HepG2 (cell line): Measurements from ENCODE around the gene SDK1. TPM values are rescaled to one million over a fixed set of nuclear protein-coding genes. Genes with fewer than 3 reads are reported as not detected.

Experiments used
- ATAC-seq: fragments of 200-7000 bp; cut with Tn5 transposase; 3 replicates; pipeline ENCODE4 v1.9.1; 2020; ENCODE audit warnings: mild to moderate bottlenecking, moderate library complexity
- BruUV-seq: library from RNA; stranded (reverse); fragments of 400-500 nt; replicated peaks from 2 replicates; lab custom pipeline; 2021; lab: Mats Ljungman, UMichigan
- CTCF ChIA-PET: fragments of 300-600 bp; formaldehyde crosslinking; extraction: SDS; loops from one replicate; lab custom pipeline; 2021; ENCODE audit warnings: low total read pairs, inconsistent platforms, low intra/inter-chr PET ratio; lab: Yijun Ruan, JAX
- POLR2A ChIA-PET: fragments of 350-600 bp; sonication (Branson Sonifier 250); formaldehyde crosslinking; loops from one replicate; lab custom pipeline; 2020; ENCODE audit warnings: antibody characterized with exemption, inconsistent platforms; lab: Yijun Ruan, JAX
- DNase-seq: peaks from one replicate; pipeline ENCODE4 v3.0.0-alpha.2; 2015; ENCODE audit warnings: low spot score
- FAIRE-seq: peaks from 3 replicates; lab custom pipeline; 2011; peaks lifted over from hg19 to GRCh38; lab: Jason Lieb, UNC
- H2AFZ ChIP-seq: one replicate; pipeline ENCODE4 v1.6.1; 2011; ENCODE audit warnings: low read length, inconsistent platforms
- H3K27ac ChIP-seq: fragments of 300-600 bp; 3 replicates; pipeline ENCODE4 v1.8.0; 2011; ENCODE audit warnings: mixed run types, mild to moderate bottlenecking, mixed read lengths, low read length, inconsistent platforms; ENCODE audit not compliant: insufficient read depth; ENCODE audit errors: extremely low read length
- H3K27me3 ChIP-seq, 2 experiments: fragments of 200-600 bp in 1 of 2; 2 replicates in 1 of 2; 3 replicates in 1 of 2; pipeline versions ENCODE4 v1.6.0 to v1.8.0; 2011; ENCODE audit warnings: low read length in 2 of 2, mild to moderate bottlenecking in 2 of 2, moderate library complexity in 2 of 2, inconsistent platforms in 1 of 2; ENCODE audit not compliant: insufficient read depth in 2 of 2, control insufficient read depth in 1 of 2
- H3K36me3 ChIP-seq, 2 experiments: fragments of 200-600 bp in 1 of 2; replicated peaks in 1 of 2; 2 replicates in 1 of 2; 3 replicates in 1 of 2; pipeline versions ENCODE4 v1.5.1 to v1.8.0; 2011; ENCODE audit warnings: low read length in 2 of 2, inconsistent platforms in 1 of 2; ENCODE audit not compliant: insufficient read depth in 2 of 2, control insufficient read depth in 1 of 2
- H3K4me1 ChIP-seq: 2 replicates; pipeline ENCODE4 v1.5.1; 2012; ENCODE audit warnings: low read length, inconsistent platforms; ENCODE audit not compliant: insufficient read depth
- H3K4me2 ChIP-seq: 2 replicates; pipeline ENCODE4 v1.6.0; 2011; ENCODE audit warnings: low read depth, low read length, inconsistent platforms
- H3K4me3 ChIP-seq, 3 experiments: fragments of 200-600 bp in 1 of 3; sonication (generic), shearing (Covaris generic) in 1 of 3; replicated peaks in 1 of 3; 2 replicates each; pipeline ENCODE4 v1.5.1; 2011 to 2016; ENCODE audit warnings: low read length in 3 of 3, inconsistent platforms in 2 of 3, low read depth in 2 of 3, mild to moderate bottlenecking in 2 of 3, control low read depth in 1 of 3, mixed read lengths in 1 of 3; ENCODE audit not compliant: insufficient read depth in 1 of 3
- H3K79me2 ChIP-seq: one replicate; pipeline ENCODE4 v1.6.1; 2011; ENCODE audit warnings: low read length, inconsistent platforms; ENCODE audit not compliant: insufficient read depth
- H3K9ac ChIP-seq: 2 replicates; pipeline ENCODE4 v1.6.0; 2011; ENCODE audit warnings: mild to moderate bottlenecking, low read depth, low read length, inconsistent platforms; ENCODE audit not compliant: insufficient read depth
- H3K9me3 ChIP-seq: 2 replicates; pipeline ENCODE4 v1.5.1; 2012; ENCODE audit warnings: mild to moderate bottlenecking, low read length
- H4K20me1 ChIP-seq: 2 replicates; pipeline ENCODE4 v1.6.0; 2011; ENCODE audit warnings: inconsistent platforms, mild to moderate bottlenecking, low read length, moderate library complexity; ENCODE audit not compliant: insufficient read depth
- GATAD2A ChIP-seq: IDR thresholded peaks from 2 replicates; pipeline ENCODE4 v1.6.1; 2016
- HOXA3 ChIP-seq: sonication (generic); formaldehyde crosslinking; IDR thresholded peaks from 2 replicates; pipeline ENCODE4 v1.5.0; 2020; ENCODE audit warnings: missing genetic modification reagents
- HOXA9 ChIP-seq: sonication (generic); formaldehyde crosslinking; IDR thresholded peaks from 2 replicates; pipeline ENCODE4 v1.8.1; 2022; ENCODE audit warnings: missing genetic modification reagents, mild to moderate bottlenecking, moderate library complexity, borderline replicate concordance
- KLF11 ChIP-seq: IDR thresholded peaks from 2 replicates; pipeline ENCODE4 v1.6.1; 2016; ENCODE audit warnings: missing compliant biosample characterization
- KMT2A ChIP-seq: sonication (generic); formaldehyde crosslinking; IDR thresholded peaks from 2 replicates; pipeline ENCODE4 v1.4.0; 2020; ENCODE audit warnings: missing genetic modification reagents
- PCBP2 ChIP-seq: fragments of 200-400 bp; formaldehyde crosslinking; optimal IDR thresholded peaks from 2 replicates; pipeline ENCODE3; 2018; ENCODE audit warnings: low read length, low read depth; ENCODE audit not compliant: poor library complexity, severe bottlenecking
- POLR2AphosphoS5 ChIP-seq: IDR thresholded peaks from 2 replicates; pipeline ENCODE4 v1.6.1; 2012; ENCODE audit warnings: low read depth, low read length
- RNF2 ChIP-seq: fragments of 450-650 bp; conservative IDR thresholded peaks from 2 replicates; pipeline ENCODE4 v1.6.1; 2016; ENCODE audit warnings: low read depth
- SIX4 ChIP-seq: sonication (generic); formaldehyde crosslinking; IDR thresholded peaks from 2 replicates; pipeline ENCODE4 v1.4.0; 2020; ENCODE audit warnings: missing genetic modification reagents
- SP1 ChIP-seq, 2 experiments: fragments of 450-650 bp in 1 of 2; sonication (generic) in 1 of 2; formaldehyde crosslinking in 1 of 2; IDR thresholded peaks; 2 replicates each; pipeline versions ENCODE4 v1.4.0 to v1.6.1; 2016 to 2020; ENCODE audit warnings: missing genetic modification reagents in 1 of 2
- SP2 ChIP-seq: sonication (generic); formaldehyde crosslinking; IDR thresholded peaks from 2 replicates; pipeline ENCODE4 v1.5.1; 2020; ENCODE audit warnings: mild to moderate bottlenecking, missing genetic modification reagents
- ZNF317 ChIP-seq: sonication (generic); formaldehyde crosslinking; IDR thresholded peaks from 2 replicates; pipeline ENCODE4 v1.5.0; 2020; ENCODE audit warnings: mild to moderate bottlenecking, missing genetic modification reagents
- ZNF501 ChIP-seq: sonication (generic); formaldehyde crosslinking; IDR thresholded peaks from 2 replicates; pipeline ENCODE4 v1.5.1; 2020; ENCODE audit warnings: mild to moderate bottlenecking, moderate library complexity, missing genetic modification reagents
- WGBS: methylation state at CpG from one replicate; pipeline ENCODE4 v1.1.6; 2017; ENCODE audit warnings: low lambda C conversion rate; 5-methylcytosine and 5-hydroxymethylcytosine counted together
- in situ Hi-C: cut with HindIII; loops from 2 replicates; pipeline ENCODE4 v1.10.0; 2017; ENCODE audit warnings: low pct_unique_long_range_greater_than_20kb; ENCODE audit not compliant: extremely low pct_ligation_motif_present
- intact Hi-C: fragments of 100-400 bp; cut with micrococcal nuclease; formaldehyde crosslinking; loops from one replicate; pipeline ENCODE4 v1.10.0; 2022; ENCODE audit not compliant: unreplicated experiment
- polyA plus RNA-seq, 8 experiments: library from polyadenylated mRNA; depleted of rRNA in 3 of 8; stranded (reverse) in 7 of 8; unstranded in 1 of 8; fragments of >200 nt; fragmentation: Illumina TruSeq in 4 of 8; extraction: Trizol in 4 of 8; gene quantifications; 2 replicates each; pipeline versions ENCODE4 v1.2.1 to v1.2.3, GENCODE V29; 2011 to 2016; ENCODE audit warnings: low read depth in 4 of 8, missing spikeins in 1 of 8, mixed read lengths in 1 of 8; ENCODE audit not compliant: insufficient read depth in 1 of 8
- total RNA-seq, 5 experiments: library from RNA; depleted of rRNA; stranded (reverse); fragments of >200 nt; fragmentation: Illumina TruSeq; extraction: Trizol; gene quantifications; 2 replicates each; pipeline ENCODE4 v1.2.3, GENCODE V29; 2016; ENCODE audit warnings: low read depth in 1 of 5
- TF ChIP-seq, protein P1 (sequence below): sonication (generic); formaldehyde crosslinking; IDR thresholded peaks from 2 replicates; pipeline ENCODE4 v1.5.0; 2020; ENCODE audit warnings: missing genetic modification reagents
- TF ChIP-seq, protein P2 (sequence below): sonication (generic); formaldehyde crosslinking; IDR thresholded peaks from 2 replicates; pipeline ENCODE4 v1.4.0; 2020; ENCODE audit warnings: missing genetic modification reagents
- TF ChIP-seq, protein P3 (sequence below): IDR thresholded peaks from 2 replicates; pipeline ENCODE4 v1.6.1; 2016

SDK1 gene
- total and polyA plus RNA-seq, 2 of the 13 experiments (the other 11 are each of a cell fraction or from before 2014, with no cell fraction given): 0.35 to 2.4 TPM

DNA sequence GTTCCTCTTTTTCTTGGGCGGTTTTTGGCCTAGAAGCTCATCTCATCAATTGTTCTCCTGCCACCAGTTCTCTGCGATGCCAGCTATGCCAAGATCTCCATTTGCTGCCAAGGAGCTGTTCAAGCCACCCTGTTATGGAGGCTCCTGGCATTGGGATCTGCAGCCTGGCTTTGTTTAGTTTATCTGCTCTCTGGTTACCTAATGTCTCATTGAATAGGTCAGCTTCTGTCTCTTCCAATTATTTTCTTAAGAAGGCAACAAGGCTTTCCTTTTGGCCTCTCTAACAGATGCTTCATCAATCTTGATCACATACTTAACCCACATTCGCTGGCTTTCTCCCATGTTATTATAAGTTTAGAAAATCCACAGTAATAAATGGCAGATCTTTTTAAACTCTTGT is 20.6 kb upstream of the SDK1 start:
- intact Hi-C loops: no loop called here

DNA sequence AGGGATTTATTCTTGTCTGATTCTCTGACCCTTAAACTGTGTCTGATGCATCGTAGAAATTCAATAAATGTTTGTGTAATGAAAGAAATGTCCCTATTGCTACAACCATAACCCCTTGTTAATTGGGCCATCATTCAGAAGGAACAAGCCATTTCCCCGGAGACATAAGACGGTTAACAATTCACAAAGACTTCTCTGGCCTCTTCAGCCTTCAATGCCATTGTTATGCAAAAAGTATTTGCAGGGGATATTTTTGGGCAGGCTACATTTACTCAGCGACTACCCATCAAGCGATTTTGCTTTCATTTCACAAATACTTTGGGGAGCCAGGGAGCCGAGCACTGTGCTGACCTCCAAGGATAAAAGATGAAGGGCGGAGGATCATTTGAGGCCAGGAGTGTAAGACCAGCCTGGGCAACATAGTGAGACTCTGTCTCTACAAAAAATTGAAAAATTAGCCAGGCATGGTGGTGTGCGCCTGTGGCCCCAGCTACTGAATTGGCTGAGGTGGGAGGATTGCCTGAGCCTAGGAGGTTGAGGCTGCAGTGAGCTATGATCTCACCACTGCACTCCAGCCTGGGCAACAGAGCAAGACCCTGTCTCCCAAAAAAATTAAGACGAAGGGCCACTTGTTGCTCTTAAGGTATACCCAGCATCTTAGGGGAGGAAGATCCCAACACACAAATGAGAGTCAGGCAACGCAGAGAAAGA is 20.0 kb upstream of the SDK1 start:
- Histone ChIP-seq H2AFZ (no peak overlapping the region), H3K9me3 (no peaks in the 10 kb centered on the region), H3K9ac (no peak overlapping the region), H3K36me3 (no peaks in the 10 kb centered on the region), H3K27me3 (no peaks in the 10 kb centered on the region), H3K4me1 (peaks cover 6% of the 10 kb centered on the region; the same call in 1 of the 2 replicates), H3K27ac (no peak overlapping the region), H3K4me3 (no peak overlapping the region), H3K79me2 (no peaks in the 10 kb centered on the region), H4K20me1 (no peaks in the 10 kb centered on the region), H3K4me2 (no peak overlapping the region)
- no TSS peak for BruUV-seq
- in situ Hi-C loops (no loop called here), intact Hi-C loops (no loop called here)
- DNase-seq (no peak), FAIRE-seq (no peak), ATAC-seq (no peak)
- POLR2A ChIA-PET: no interaction called here
- CTCF ChIA-PET: no interaction called here
- WGBS: 66% methylated on average over 10 of the region's 10 CpGs
- TF ChIP-seq, protein P1, sequence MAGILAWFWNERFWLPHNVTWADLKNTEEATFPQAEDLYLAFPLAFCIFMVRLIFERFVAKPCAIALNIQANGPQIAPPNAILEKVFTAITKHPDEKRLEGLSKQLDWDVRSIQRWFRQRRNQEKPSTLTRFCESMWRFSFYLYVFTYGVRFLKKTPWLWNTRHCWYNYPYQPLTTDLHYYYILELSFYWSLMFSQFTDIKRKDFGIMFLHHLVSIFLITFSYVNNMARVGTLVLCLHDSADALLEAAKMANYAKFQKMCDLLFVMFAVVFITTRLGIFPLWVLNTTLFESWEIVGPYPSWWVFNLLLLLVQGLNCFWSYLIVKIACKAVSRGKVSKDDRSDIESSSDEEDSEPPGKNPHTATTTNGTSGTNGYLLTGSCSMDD (CRISPR knock-in tag): no peak
- TF ChIP-seq HOXA3 (CRISPR knock-in tag) (no peak), PCBP2 (no peak), POLR2AphosphoS5 (no peak), SIX4 (CRISPR knock-in tag) (no peak), ZNF317 (CRISPR knock-in tag) (no peak), HOXA9 (CRISPR knock-in tag) (no peak), RNF2 (no peak), KMT2A (CRISPR knock-in tag) (no peak), ZNF501 (no peak), KLF11 (CRISPR knock-in tag) (no peak)
- TF ChIP-seq, protein P2, sequence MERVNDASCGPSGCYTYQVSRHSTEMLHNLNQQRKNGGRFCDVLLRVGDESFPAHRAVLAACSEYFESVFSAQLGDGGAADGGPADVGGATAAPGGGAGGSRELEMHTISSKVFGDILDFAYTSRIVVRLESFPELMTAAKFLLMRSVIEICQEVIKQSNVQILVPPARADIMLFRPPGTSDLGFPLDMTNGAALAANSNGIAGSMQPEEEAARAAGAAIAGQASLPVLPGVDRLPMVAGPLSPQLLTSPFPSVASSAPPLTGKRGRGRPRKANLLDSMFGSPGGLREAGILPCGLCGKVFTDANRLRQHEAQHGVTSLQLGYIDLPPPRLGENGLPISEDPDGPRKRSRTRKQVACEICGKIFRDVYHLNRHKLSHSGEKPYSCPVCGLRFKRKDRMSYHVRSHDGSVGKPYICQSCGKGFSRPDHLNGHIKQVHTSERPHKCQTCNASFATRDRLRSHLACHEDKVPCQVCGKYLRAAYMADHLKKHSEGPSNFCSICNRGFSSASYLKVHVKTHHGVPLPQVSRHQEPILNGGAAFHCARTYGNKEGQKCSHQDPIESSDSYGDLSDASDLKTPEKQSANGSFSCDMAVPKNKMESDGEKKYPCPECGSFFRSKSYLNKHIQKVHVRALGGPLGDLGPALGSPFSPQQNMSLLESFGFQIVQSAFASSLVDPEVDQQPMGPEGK: no peak
- TF ChIP-seq, protein P3, sequence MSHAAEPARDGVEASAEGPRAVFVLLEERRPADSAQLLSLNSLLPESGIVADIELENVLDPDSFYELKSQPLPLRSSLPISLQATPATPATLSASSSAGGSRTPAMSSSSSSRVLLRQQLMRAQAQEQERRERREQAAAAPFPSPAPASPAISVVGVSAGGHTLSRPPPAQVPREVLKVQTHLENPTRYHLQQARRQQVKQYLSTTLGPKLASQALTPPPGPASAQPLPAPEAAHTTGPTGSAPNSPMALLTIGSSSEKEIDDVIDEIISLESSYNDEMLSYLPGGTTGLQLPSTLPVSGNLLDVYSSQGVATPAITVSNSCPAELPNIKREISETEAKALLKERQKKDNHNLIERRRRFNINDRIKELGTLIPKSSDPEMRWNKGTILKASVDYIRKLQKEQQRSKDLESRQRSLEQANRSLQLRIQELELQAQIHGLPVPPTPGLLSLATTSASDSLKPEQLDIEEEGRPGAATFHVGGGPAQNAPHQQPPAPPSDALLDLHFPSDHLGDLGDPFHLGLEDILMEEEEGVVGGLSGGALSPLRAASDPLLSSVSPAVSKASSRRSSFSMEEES (CRISPR knock-in tag): no peak

More for the DNA sequence above, 20.6 kb upstream of the SDK1 start:
- no peaks in the 10 kb centered on the region for H3K79me2 ChIP-seq
- H3K27ac ChIP-seq: no peak overlapping the region
- DNase-seq: no peak
- H3K4me1 ChIP-seq: peaks cover 6% of the 10 kb centered on the region; the same call in 1 of the 2 replicates
- TF ChIP-seq SP1 (IDR thresholded peaks at IDR 0.05) (no peak), SP1 (CRISPR knock-in tag; IDR thresholded peaks at IDR 0.05) (no peak), SP2 (no peak), GATAD2A (no peak)
- H4K20me1 ChIP-seq: no peaks in the 10 kb centered on the region
- no peaks in the 10 kb centered on the region for H3K27me3 ChIP-seq
- CTCF ChIA-PET: no interaction called here
- in situ Hi-C loops: no loop called here
- H3K9me3 ChIP-seq: no peaks in the 10 kb centered on the region
- 84% methylated on average over 3 of the region's 3 CpGs for WGBS
- H3K4me3 ChIP-seq: no peak overlapping the region
- no peak overlapping the region for H3K9ac ChIP-seq
- no peak for FAIRE-seq
- H2AFZ ChIP-seq: no peak overlapping the region
- BruUV-seq: no TSS peak
- POLR2A ChIA-PET: no interaction called here
- H3K4me2 ChIP-seq: no peak overlapping the region
- ATAC-seq: no peak
- H3K36me3 ChIP-seq: no peaks in the 10 kb centered on the region
